ENCODE results near the gene STOX2. TPM values are rescaled to one million over a fixed set of nuclear protein-coding genes. Genes with fewer than 3 reads are reported as not detected.

Gene STOX2
- total RNA-seq, 2 donors from 2014 or later, result 18.5 to 25.8 TPM

DNA sequence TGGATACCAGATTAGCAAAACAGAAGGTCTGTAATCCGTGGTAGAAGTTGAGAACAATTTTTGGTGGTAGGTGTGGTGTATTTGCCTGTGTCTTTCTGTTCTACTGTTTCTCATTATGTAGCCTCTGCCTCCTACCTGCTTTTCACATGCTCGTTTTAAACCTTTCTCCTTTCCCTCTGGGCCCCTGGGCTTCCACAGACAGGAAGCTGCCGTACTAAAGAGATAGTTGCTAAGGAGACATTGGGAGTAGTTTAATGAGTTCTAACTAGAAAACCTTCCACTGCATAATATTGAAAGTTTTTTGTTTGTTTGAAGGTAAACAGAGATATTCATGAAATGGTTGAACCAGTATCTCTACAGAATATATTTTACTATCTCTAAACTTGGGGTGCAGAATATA lies 107.8 kb downstream of the STOX2 start:
- no peak for TF ChIP-seq CTCF (IDR thresholded peaks at IDR 0.05)
- peaks cover 22% of the 10 kb centered on the region for H3K36me3 ChIP-seq
- DNase-seq (ENCODE audit: low spot score), result no peak
- H3K27ac ChIP-seq, result no peak overlapping the region
- no peaks in the 10 kb centered on the region for H3K27me3 ChIP-seq
- no peaks in the 10 kb centered on the region for H3K9me3 ChIP-seq
- peaks cover 0 to 20% of the 10 kb centered on the region in 2 donors for H3K4me1 ChIP-seq
- H3K4me3 ChIP-seq, result no peak overlapping the region

DNA sequence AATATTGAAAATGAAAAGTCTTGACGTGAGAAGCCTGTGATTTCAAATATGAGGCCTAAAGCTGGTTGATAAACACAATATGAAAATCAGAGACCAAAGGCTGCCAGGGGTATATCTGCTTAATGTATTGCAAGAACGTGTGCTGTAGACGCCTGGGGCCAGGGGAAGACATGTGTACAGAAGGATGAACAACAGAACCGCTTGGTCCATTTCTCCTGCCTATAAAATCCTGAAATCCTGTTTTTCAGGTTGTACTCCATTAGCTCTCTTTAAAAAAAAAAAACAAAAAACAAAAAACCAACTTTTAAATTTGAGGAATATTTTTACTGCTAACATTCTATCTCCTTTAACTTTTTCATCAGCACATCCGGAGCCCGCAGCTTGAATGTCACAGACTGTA lies 109.2 kb downstream of the STOX2 start:
- Histone ChIP-seq H3K27ac (no peak overlapping the region), H3K4me3 (no peak overlapping the region)

GRCh38 chr4:184016759-184017668 lies 111.9 kb downstream of the STOX2 start:
- Histone ChIP-seq H3K4me1 (peaks cover 0 to 21% of the 10 kb centered on the region in 2 donors), H3K36me3 (no peaks in the 10 kb centered on the region), H3K27me3 (no peaks in the 10 kb centered on the region), H3K27ac (no peak overlapping the region), H3K4me3 (no peak overlapping the region), H3K9me3 (no peaks in the 10 kb centered on the region)
- no peak for DNase-seq (ENCODE audit: low spot score)
- no peak for TF ChIP-seq CTCF (IDR thresholded peaks at IDR 0.05)

More for the DNA sequence above, 109.2 kb downstream of the STOX2 start:
- TF ChIP-seq CTCF (IDR thresholded peaks at IDR 0.05), result no peak
- Histone ChIP-seq H3K9me3 (no peaks in the 10 kb centered on the region), H3K4me1 (peaks cover 0 to 20% of the 10 kb centered on the region in 2 donors), H3K27me3 (no peaks in the 10 kb centered on the region), H3K36me3 (peaks cover 21% of the 10 kb centered on the region)
- no peak for DNase-seq (ENCODE audit: low spot score)

DNA sequence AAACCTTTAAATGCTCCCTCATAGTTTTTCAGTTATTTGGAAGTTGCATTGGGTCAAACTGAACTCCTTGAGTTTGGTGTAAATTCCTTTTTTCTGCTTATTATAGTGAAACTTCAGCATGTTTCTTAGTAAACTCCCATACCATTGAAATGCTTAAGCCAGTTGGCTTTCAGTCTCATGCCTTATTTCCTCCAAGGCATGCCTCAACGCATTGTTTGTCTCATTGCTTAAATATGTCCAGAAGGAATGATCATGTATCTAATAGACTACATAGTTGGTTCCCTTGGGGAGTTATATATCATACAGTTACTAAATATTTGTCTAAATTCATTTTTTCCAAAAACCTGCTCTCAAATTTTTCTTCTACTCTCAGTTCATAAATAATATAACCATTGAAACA lies 114.0 kb downstream of the STOX2 start:
- Histone ChIP-seq H3K4me1 (peaks cover 0 to 5% of the 10 kb centered on the region in 2 donors), H3K27me3 (no peaks in the 10 kb centered on the region), H3K27ac (no peak overlapping the region), H3K36me3 (no peaks in the 10 kb centered on the region), H3K9me3 (no peaks in the 10 kb centered on the region), H3K4me3 (no peak overlapping the region)
- DNase-seq (ENCODE audit: low spot score), result no peak
- TF ChIP-seq CTCF (IDR thresholded peaks at IDR 0.05), result no peak

DNA sequence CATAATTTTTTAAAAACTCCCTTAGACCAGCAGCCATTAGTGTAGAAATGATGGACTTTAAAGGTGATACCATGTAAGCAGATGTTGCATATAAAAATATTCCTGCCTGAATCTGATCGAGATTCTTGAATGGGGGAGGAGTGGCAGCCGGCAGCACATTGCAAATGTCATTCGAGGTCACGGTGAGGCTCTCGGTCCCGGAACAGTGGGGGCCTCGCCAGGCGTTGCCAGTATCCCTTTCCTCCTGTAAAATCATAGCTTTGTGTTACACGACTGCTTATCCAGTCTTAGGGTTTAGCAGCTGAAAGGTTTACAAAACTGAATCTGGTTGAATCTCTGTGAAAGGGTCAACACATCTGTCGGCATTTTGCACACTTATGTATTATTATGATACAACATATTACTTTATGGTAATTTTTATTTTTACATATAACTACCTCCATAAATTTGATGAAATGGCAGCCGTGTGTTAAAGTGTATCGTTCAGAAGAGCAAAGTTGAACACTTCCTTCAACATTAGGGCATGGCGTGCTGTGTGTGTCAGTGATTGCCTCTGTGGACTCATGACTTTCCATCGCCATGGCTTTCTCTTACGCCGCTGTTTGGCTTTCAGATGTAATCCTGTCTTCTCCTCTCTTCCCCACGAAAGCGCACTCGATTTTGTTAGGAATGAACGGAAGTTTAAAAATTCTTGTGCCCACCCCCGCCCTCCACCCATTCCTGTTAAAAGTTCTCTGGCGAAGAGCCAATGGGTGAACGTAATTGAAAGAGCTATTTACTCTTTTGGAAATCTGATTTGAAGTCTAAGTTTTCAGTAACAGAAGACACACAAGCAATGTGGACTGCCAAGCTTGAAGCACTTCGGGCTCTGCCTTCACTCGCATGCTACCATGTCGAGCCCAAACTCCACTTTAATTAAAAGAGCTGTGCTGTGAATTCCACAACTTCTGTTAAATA lies 114.8 kb downstream of the STOX2 start:
- H3K27me3 ChIP-seq, result no peaks in the 10 kb centered on the region
- H3K9me3 ChIP-seq, result no peaks in the 10 kb centered on the region
- H3K4me3 ChIP-seq, result peak overlapping the region in 1 of 2 donors; percentile 2
- H3K4me1 ChIP-seq, result peaks cover 0 to 5% of the 10 kb centered on the region in 2 donors
- no peaks in the 10 kb centered on the region for H3K36me3 ChIP-seq
- H3K27ac ChIP-seq, result peak overlapping the region in 1 of 2 donors; percentile 20
- no peak for TF ChIP-seq CTCF (IDR thresholded peaks at IDR 0.05)
- no peak for DNase-seq (ENCODE audit: low spot score)
